H1 (cell line): ENCODE measurements around the gene PTPN7. TPM values are rescaled to one million over a fixed set of nuclear protein-coding genes. Genes with fewer than 3 reads are reported as not detected.

Experiments used
- CHD7 ChIP-seq: fragments of 300-600 bp; sonication (generic); IDR thresholded peaks from 2 replicates; pipeline ENCODE4 v1.7.1; 2012; ENCODE audit warnings: low read length, moderate library complexity, mild to moderate bottlenecking, inconsistent platforms; ENCODE audit not compliant: insufficient replicate concordance
- E2F6 ChIP-seq: IDR thresholded peaks from 2 replicates; pipeline ENCODE4 v1.6.1; 2012; ENCODE audit warnings: inconsistent platforms
- polyA plus RNA-seq, 7 experiments: library from polyadenylated mRNA; depleted of rRNA in 3 of 7; stranded (reverse) in 5 of 7; unstranded in 2 of 7; fragments of >200 nt in 5 of 7; fragments of 200-250 nt in 2 of 7; gene quantifications; 1 replicate in 5 of 7; 2 replicates in 1 of 7; 4 replicates in 1 of 7; pipeline versions ENCODE4 v1.2.1 to v1.2.3, GENCODE V29; 2011 to 2013; ENCODE audit warnings: missing spikeins in 2 of 7, mixed read lengths in 2 of 7
- total RNA-seq: library from RNA; stranded (reverse); fragmentation: NEBNext Ultra II Directional; extraction: Animal tissue kit (Norgen Biotek cat#: 25700); gene quantifications from 2 replicates; pipeline ENCODE4 v1.2.1, GENCODE V29; 2021

The PTPN7 gene
- total and polyA plus RNA-seq, 2 of the 8 experiments (the other 6 are each of a cell fraction or from before 2014, with no cell fraction given): 0.20 TPM; not detected in 1

- no peak for TF ChIP-seq CHD7
- TF ChIP-seq E2F6: no peak
Observed at GRCh38 chr1:202186327-202186726, 25.9 kb upstream of the PTPN7 start (continued).
